K562 (cell line): Measurements from ENCODE around the gene ST6GALNAC2. TPM values are rescaled to one million over a fixed set of nuclear protein-coding genes. Genes with fewer than 3 reads are reported as not detected.
A peak's percentile ranks its signal among the peaks of the same experiment; 100 is the strongest.

Source experiments
- ARID2 ChIP-seq: fragments of 450-650 bp; IDR thresholded peaks from 2 replicates; pipeline ENCODE4 v1.6.1; 2017; ENCODE audit warnings: antibody characterized with exemption, mild to moderate bottlenecking
- CHAMP1 ChIP-seq: fragments of 450-650 bp; IDR thresholded peaks from 2 replicates; pipeline ENCODE4 v1.6.1; 2016; ENCODE audit warnings: mild to moderate bottlenecking
- CLOCK ChIP-seq: fragments of 250-450 bp; sonication (Bioruptor Pico); IDR thresholded peaks from 2 replicates; pipeline ENCODE4 v1.4.0; 2020; ENCODE audit warnings: mild to moderate bottlenecking, moderate library complexity, borderline replicate concordance
- E2F5 ChIP-seq: sonication (generic); formaldehyde crosslinking; IDR thresholded peaks from 2 replicates; pipeline ENCODE4 v1.8.0; 2022; ENCODE audit warnings: mild to moderate bottlenecking, missing genetic modification reagents
- FOXJ3 ChIP-seq: sonication (generic); formaldehyde crosslinking; IDR thresholded peaks from 2 replicates; pipeline ENCODE4 v1.4.0; 2020; ENCODE audit warnings: mild to moderate bottlenecking, missing genetic modification reagents
- FOXP1 ChIP-seq: sonication (generic); formaldehyde crosslinking; IDR thresholded peaks from 2 replicates; pipeline ENCODE4 v1.8.0; 2022; ENCODE audit warnings: mild to moderate bottlenecking, missing genetic modification reagents
- GTF2A2 ChIP-seq: IDR thresholded peaks from 2 replicates; pipeline ENCODE4 v1.6.1; 2016; ENCODE audit warnings: mild to moderate bottlenecking, missing genetic modification characterization, missing compliant biosample characterization
- HBP1 ChIP-seq: fragments of 450-650 bp; formaldehyde crosslinking; IDR thresholded peaks from 2 replicates; pipeline ENCODE4 v1.4.0; 2022; ENCODE audit warnings: missing genetic modification characterization
- IRF1 ChIP-seq: sonication (generic); formaldehyde crosslinking; IDR thresholded peaks from 2 replicates; pipeline ENCODE4 v1.8.0; 2022; ENCODE audit warnings: missing genetic modification reagents, mild to moderate bottlenecking, borderline replicate concordance
- KAT2B ChIP-seq: IDR thresholded peaks from one replicate; pipeline ENCODE4 v1.6.1; 2012; ENCODE audit warnings: low read depth, mild to moderate bottlenecking, control low read depth, inconsistent platforms, low read length, moderate library complexity
- KDM2B ChIP-seq: fragments of 250-450 bp; sonication (Bioruptor Pico); IDR thresholded peaks from 2 replicates; pipeline ENCODE4 v1.8.0; 2021; ENCODE audit warnings: mild to moderate bottlenecking, moderate library complexity
- NFRKB ChIP-seq: fragments of 450-650 bp; IDR thresholded peaks from 2 replicates; pipeline ENCODE4 v1.6.1; 2016; ENCODE audit warnings: low read depth
- POLR2G ChIP-seq: fragments of 200-400 bp; formaldehyde crosslinking; IDR thresholded peaks from 2 replicates; pipeline ENCODE4 v1.6.1; 2017; ENCODE audit warnings: low read depth, mild to moderate bottlenecking, antibody characterized with exemption, low read length, moderate library complexity
- RAD21 ChIP-seq, 2 experiments: fragments of 250-450 bp in 1 of 2; fragments of 450-650 bp in 1 of 2; sonication (Bioruptor Pico) in 1 of 2; formaldehyde crosslinking in 1 of 2; IDR thresholded peaks in 1 of 2; conservative IDR thresholded peaks in 1 of 2; 2 replicates each; pipeline versions ENCODE4 v1.4.0 to v1.8.0; 2020 to 2022; ENCODE audit warnings: mild to moderate bottlenecking in 2 of 2, moderate library complexity in 1 of 2
- SPI1 ChIP-seq: IDR thresholded peaks from 2 replicates; pipeline ENCODE4 v1.6.1; 2011; ENCODE audit warnings: low read depth, low read length, control low read depth, borderline replicate concordance
- WHSC1 ChIP-seq: IDR thresholded peaks from one replicate; pipeline ENCODE4 v1.6.1; 2012; ENCODE audit warnings: low read length, control low read depth, inconsistent platforms
- ZBTB8A ChIP-seq: fragments of 450-650 bp; IDR thresholded peaks from 2 replicates; pipeline ENCODE4 v1.6.1; 2018; ENCODE audit warnings: mild to moderate bottlenecking, moderate library complexity; ENCODE audit not compliant: partially characterized antibody
- ZKSCAN3 ChIP-seq: fragments of 250-450 bp; sonication (Bioruptor Pico); IDR thresholded peaks from 2 replicates; pipeline ENCODE4 v1.4.0; 2020
- ZNF217 ChIP-seq: sonication (generic); formaldehyde crosslinking; IDR thresholded peaks from 2 replicates; pipeline ENCODE4 v1.8.0; 2022; ENCODE audit warnings: mild to moderate bottlenecking, missing genetic modification reagents
- ZNF347 ChIP-seq: fragments of 450-650 bp; formaldehyde crosslinking; IDR thresholded peaks from 2 replicates; pipeline ENCODE4 v1.4.0; 2020; ENCODE audit warnings: low read depth, mild to moderate bottlenecking, moderate library complexity
- polyA plus RNA-seq, 8 experiments: library from polyadenylated mRNA; depleted of rRNA in 4 of 8; stranded (reverse) in 5 of 8; unstranded in 3 of 8; fragments of >200 nt; fragmentation: Nextera tagmentation in 2 of 8; fragmentation: Illumina TruSeq in 1 of 8; extraction: Ambion mirVana in 2 of 8; extraction: Trizol in 1 of 8; gene quantifications; 2 replicates each; pipeline versions ENCODE4 v1.2.1 to v1.2.3, GENCODE V29; 2011 to 2014; ENCODE audit warnings: inconsistent platforms in 1 of 8, missing spikeins in 1 of 8
- total RNA-seq, 7 experiments: library from RNA; depleted of rRNA in 6 of 7; stranded (reverse); fragments of >200 nt in 6 of 7; fragmentation: Illumina TruSeq in 2 of 7; extraction: Trizol in 2 of 7; gene quantifications; 2 replicates each; pipeline versions ENCODE4 v1.2.1 to v1.2.3, GENCODE V29; 2011 to 2021; ENCODE audit warnings: low replicate concordance in 1 of 7

The ST6GALNAC2 gene
- total and polyA plus RNA-seq, 9 of the 15 experiments (the other 6 are each of a cell fraction or from before 2014, with no cell fraction given): 0.18 TPM; not detected in 8

- no peak for TF ChIP-seq CLOCK (CRISPR knock-in tag)
- no peak for TF ChIP-seq CHAMP1
- TF ChIP-seq KAT2B: no peak
- no peak for TF ChIP-seq ZNF347
- TF ChIP-seq GTF2A2: no peak
- TF ChIP-seq SPI1: no peak
- no peak for TF ChIP-seq RAD21 (CRISPR knock-in tag; conservative IDR thresholded peaks at IDR 0.05 in 1 of 2, IDR thresholded peaks at IDR 0.05 in 1 of 2)
- TF ChIP-seq NFRKB: peak; percentile 32
- no peak for TF ChIP-seq ZBTB8A
- TF ChIP-seq KDM2B (CRISPR knock-in tag): no peak
- no peak for TF ChIP-seq FOXP1 (CRISPR knock-in tag)
- TF ChIP-seq ARID2: no peak
- TF ChIP-seq HBP1 (CRISPR knock-in tag): no peak
- TF ChIP-seq ZNF217: no peak
- TF ChIP-seq WHSC1: no peak
- TF ChIP-seq FOXJ3 (CRISPR knock-in tag): no peak
- TF ChIP-seq E2F5 (CRISPR knock-in tag): no peak
- TF ChIP-seq POLR2G: peak; percentile 74
- TF ChIP-seq IRF1 (CRISPR knock-in tag): no peak
- no peak for TF ChIP-seq ZKSCAN3 (CRISPR knock-in tag)
Observed at GRCh38 chr17:76529224-76530094, 56.2 kb downstream of the ST6GALNAC2 start (continued).
